ENCODE results near the gene SNAPC4. TPM values are rescaled to one million over a fixed set of nuclear protein-coding genes. Genes with fewer than 3 reads are reported as not detected.

SNAPC4 gene
- total and polyA plus RNA-seq, 2 experiments from 2014 or later, result 6.3 to 10.5 TPM

DNA sequence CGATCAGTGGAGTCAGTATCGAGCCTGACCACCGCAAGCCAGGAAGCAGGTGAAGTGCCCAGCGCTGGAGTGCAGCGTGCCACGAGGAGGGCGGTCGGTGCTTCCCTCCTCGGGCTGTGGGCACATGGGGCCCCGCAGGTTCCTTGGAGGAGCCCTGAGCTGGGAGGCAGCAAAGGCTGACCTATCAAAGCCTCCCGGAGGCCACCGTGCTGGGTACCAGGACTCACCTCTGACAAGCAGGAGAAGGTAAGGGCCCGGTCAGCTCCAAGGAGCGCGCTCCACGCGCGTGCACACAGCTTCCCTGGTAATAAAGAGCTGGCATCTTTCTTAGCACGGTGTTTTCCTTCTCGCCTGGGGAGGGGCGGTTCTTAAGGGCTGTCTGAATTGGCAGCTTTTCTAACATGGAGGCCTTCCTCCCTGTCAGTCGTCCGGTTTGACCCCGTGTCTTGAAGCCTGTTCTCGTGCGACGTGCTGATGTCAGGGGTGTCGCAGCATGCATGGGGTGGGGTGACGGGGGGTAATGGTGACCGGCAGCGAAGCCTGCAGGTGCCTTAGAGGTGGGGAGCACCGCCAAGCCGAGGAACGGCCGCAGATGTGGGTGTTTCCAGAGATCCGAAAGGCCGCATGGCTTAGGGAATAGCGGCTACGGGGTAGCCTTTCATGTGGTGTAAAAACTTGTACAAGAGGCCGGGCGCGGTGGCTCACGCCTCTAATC lies 23.6 kb upstream of the SNAPC4 start:
- Histone ChIP-seq H3K27me3 (no peaks in the 10 kb centered on the region), H3K4me2 (no peak overlapping the region), H3K4me1 (ENCODE audit: insufficient read depth) (no peaks in the 10 kb centered on the region), H3K36me3 (replicated peaks; ENCODE audit: insufficient read depth, low read depth) (no peaks in the 10 kb centered on the region), H3K27ac (no peak overlapping the region), H4K20me1 (ENCODE audit: insufficient read depth, poor library complexity, severe bottlenecking) (no peaks in the 10 kb centered on the region), H3K4me3 (no peak overlapping the region), H3K9me3 (ENCODE audit: low read depth) (no peaks in the 10 kb centered on the region), H3K79me2 (no peaks in the 10 kb centered on the region), H2AFZ (no peak overlapping the region), H3K9me2 (replicated peaks; ENCODE audit: insufficient read depth) (no peaks in the 10 kb centered on the region)
- DNase-seq (ENCODE audit: low spot score), result no peak
- TF ChIP-seq EZH2phosphoT487 (IDR thresholded peaks at IDR 0.05; ENCODE audit: low read depth, severe bottlenecking, unreplicated experiment) (no peak), EZH2 (IDR thresholded peaks at IDR 0.05; ENCODE audit: borderline replicate concordance) (no peak)
- TF ChIP-seq, protein P1, sequence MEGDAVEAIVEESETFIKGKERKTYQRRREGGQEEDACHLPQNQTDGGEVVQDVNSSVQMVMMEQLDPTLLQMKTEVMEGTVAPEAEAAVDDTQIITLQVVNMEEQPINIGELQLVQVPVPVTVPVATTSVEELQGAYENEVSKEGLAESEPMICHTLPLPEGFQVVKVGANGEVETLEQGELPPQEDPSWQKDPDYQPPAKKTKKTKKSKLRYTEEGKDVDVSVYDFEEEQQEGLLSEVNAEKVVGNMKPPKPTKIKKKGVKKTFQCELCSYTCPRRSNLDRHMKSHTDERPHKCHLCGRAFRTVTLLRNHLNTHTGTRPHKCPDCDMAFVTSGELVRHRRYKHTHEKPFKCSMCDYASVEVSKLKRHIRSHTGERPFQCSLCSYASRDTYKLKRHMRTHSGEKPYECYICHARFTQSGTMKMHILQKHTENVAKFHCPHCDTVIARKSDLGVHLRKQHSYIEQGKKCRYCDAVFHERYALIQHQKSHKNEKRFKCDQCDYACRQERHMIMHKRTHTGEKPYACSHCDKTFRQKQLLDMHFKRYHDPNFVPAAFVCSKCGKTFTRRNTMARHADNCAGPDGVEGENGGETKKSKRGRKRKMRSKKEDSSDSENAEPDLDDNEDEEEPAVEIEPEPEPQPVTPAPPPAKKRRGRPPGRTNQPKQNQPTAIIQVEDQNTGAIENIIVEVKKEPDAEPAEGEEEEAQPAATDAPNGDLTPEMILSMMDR (IDR thresholded peaks at IDR 0.05; ENCODE audit: poor library complexity), result no peak
- WGBS (ENCODE audit: low lambda C conversion rate, missing lambda C conversion rate), result 99% methylated on average over 43 of the region's 43 CpGs

DNA sequence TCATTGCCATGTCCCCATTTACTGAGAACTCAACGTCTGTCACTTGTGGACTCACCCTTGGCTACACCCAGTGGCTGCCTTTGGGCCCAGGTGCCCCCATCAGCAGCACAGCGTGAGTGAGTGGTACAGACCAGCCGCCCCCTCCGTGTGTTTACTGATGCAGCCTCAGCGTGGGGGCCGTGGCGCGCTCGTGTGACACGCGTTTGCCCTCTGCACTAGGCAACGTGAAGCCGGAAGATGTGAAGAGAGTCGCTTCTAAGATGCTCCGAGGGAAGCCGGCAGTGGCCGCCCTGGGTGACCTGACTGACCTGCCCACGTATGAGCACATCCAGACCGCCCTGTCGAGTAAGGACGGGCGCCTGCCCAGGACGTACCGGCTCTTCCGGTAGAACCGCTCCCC lies 22.9 kb upstream of the SNAPC4 start:
- WGBS (ENCODE audit: low lambda C conversion rate, missing lambda C conversion rate), result 96% methylated on average over 26 of the region's 26 CpGs

DNA sequence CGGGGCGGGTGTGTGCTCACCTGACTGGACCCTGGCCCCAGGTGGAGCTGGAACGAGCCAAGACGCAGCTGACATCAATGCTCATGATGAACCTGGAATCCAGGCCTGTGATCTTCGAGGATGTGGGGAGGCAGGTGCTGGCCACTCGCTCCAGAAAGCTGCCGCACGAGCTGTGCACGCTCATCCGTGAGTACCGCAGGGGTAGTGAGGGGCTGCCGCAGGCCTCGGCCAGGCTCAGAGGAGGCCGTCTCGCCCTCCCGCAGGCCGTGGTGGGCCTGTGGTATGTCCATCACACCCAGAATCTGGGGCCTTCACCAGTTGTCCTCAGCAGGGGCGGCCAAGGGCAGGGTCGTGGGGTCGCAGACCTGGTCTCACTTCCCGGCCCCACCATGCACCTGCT lies 21.8 kb upstream of the SNAPC4 start:
- Histone ChIP-seq H3K4me1 (ENCODE audit: insufficient read depth) (no peaks in the 10 kb centered on the region), H3K27ac (no peak overlapping the region), H3K4me3 (no peak overlapping the region), H3K27me3 (no peaks in the 10 kb centered on the region), H3K9me2 (replicated peaks; ENCODE audit: insufficient read depth) (no peaks in the 10 kb centered on the region), H4K20me1 (ENCODE audit: insufficient read depth, poor library complexity, severe bottlenecking) (no peaks in the 10 kb centered on the region), H3K9me3 (ENCODE audit: low read depth) (no peaks in the 10 kb centered on the region), H3K36me3 (replicated peaks; ENCODE audit: insufficient read depth, low read depth) (no peaks in the 10 kb centered on the region), H2AFZ (no peak overlapping the region), H3K79me2 (no peaks in the 10 kb centered on the region), H3K4me2 (no peak overlapping the region)
- no peak for DNase-seq (ENCODE audit: low spot score)
- no peak for TF ChIP-seq EZH2 (IDR thresholded peaks at IDR 0.05; ENCODE audit: borderline replicate concordance)
- TF ChIP-seq EZH2phosphoT487 (IDR thresholded peaks at IDR 0.05; ENCODE audit: low read depth, severe bottlenecking, unreplicated experiment), result no peak
- TF ChIP-seq, protein P1 (IDR thresholded peaks at IDR 0.05; ENCODE audit: poor library complexity), result no peak
- 94% methylated on average over 21 of the region's 21 CpGs for WGBS (ENCODE audit: low lambda C conversion rate, missing lambda C conversion rate)

More for the DNA sequence above, 22.9 kb upstream of the SNAPC4 start:
- no peak overlapping the region for H3K4me2 ChIP-seq
- no peaks in the 10 kb centered on the region for H3K9me3 ChIP-seq (ENCODE audit: low read depth)
- no peaks in the 10 kb centered on the region for H4K20me1 ChIP-seq (ENCODE audit: insufficient read depth, poor library complexity, severe bottlenecking)
- H3K4me1 ChIP-seq (ENCODE audit: insufficient read depth), result no peaks in the 10 kb centered on the region
- H3K79me2 ChIP-seq, result no peaks in the 10 kb centered on the region
- TF ChIP-seq, protein P1 (IDR thresholded peaks at IDR 0.05; ENCODE audit: poor library complexity), result no peak
- TF ChIP-seq EZH2phosphoT487 (IDR thresholded peaks at IDR 0.05; ENCODE audit: low read depth, severe bottlenecking, unreplicated experiment), result no peak
- TF ChIP-seq EZH2 (IDR thresholded peaks at IDR 0.05; ENCODE audit: borderline replicate concordance), result no peak
- H2AFZ ChIP-seq, result no peak overlapping the region
- H3K27ac ChIP-seq, result no peak overlapping the region
- no peaks in the 10 kb centered on the region for H3K27me3 ChIP-seq
- no peak for DNase-seq (ENCODE audit: low spot score)
- no peaks in the 10 kb centered on the region for H3K36me3 ChIP-seq (replicated peaks; ENCODE audit: insufficient read depth, low read depth)
- no peaks in the 10 kb centered on the region for H3K9me2 ChIP-seq (replicated peaks; ENCODE audit: insufficient read depth)
- H3K4me3 ChIP-seq, result no peak overlapping the region

Data from hepatocyte (in vitro differentiated cells).